ENCODE measurements around the gene SLC2A9.

SLC2A9 gene

GRCh38 chr4:9918484-9918883 is 102.8 kb downstream of the SLC2A9 start:
- H3K79me1 ChIP-seq (ENCODE audit: low read length), result no peaks in the 10 kb centered on the region
- no peak overlapping the region for H4K5ac ChIP-seq (ENCODE audit: low read length)
- H4K8ac ChIP-seq (ENCODE audit: low read depth, low read length), result no peak overlapping the region
- no peak for DNase-seq
- H3K79me2 ChIP-seq (ENCODE audit: control insufficient read depth, insufficient read depth, low read length), result no peaks in the 10 kb centered on the region
- H2BK15ac ChIP-seq (replicated peaks; ENCODE audit: low read depth), result no peak overlapping the region
- H3K23ac ChIP-seq (ENCODE audit: low read length), result no peak overlapping the region
- H2BK120ac ChIP-seq (ENCODE audit: low read depth, low read length), result no peak overlapping the region
- no CpG with 5 or more reads among the region's 4 CpGs for WGBS (ENCODE audit: extremely low coverage, insufficient coverage, low lambda C conversion rate)
- H2AK5ac ChIP-seq (ENCODE audit: low read length), result no peak overlapping the region
- H3K4me1 ChIP-seq (ENCODE audit: control insufficient read depth, low read depth, low read length), result no peaks in the 10 kb centered on the region
- H3K4me2 ChIP-seq (ENCODE audit: low read length), result no peak overlapping the region
- H3K56ac ChIP-seq (ENCODE audit: low read length), result no peak overlapping the region
- H3K36me3 ChIP-seq (ENCODE audit: control insufficient read depth, insufficient read depth, low read length), result no peaks in the 10 kb centered on the region
- H3K27ac ChIP-seq (ENCODE audit: low read depth, low read length), result no peak overlapping the region
- H3K4me3 ChIP-seq (ENCODE audit: low read length), result no peak overlapping the region
- H3K27me3 ChIP-seq (ENCODE audit: insufficient read depth, low read length, poor library complexity), result no peaks in the 10 kb centered on the region
- H3K4ac ChIP-seq (ENCODE audit: low read depth, low read length), result no peak overlapping the region
- H3K18ac ChIP-seq (ENCODE audit: low read length), result no peak overlapping the region
- no peak overlapping the region for H3K9ac ChIP-seq (ENCODE audit: low read length)
- no peak overlapping the region for H2BK5ac ChIP-seq (ENCODE audit: low read length)

- H3K79me1 ChIP-seq (ENCODE audit: low read length), result no peaks in the 10 kb centered on the region
- H3K36me3 ChIP-seq (ENCODE audit: control insufficient read depth, insufficient read depth, low read length), result no peaks in the 10 kb centered on the region
- DNase-seq, result no peak
- no peak overlapping the region for H2BK5ac ChIP-seq (ENCODE audit: low read length)
- H3K79me2 ChIP-seq (ENCODE audit: control insufficient read depth, insufficient read depth, low read length), result no peaks in the 10 kb centered on the region
- H3K4me1 ChIP-seq (ENCODE audit: control insufficient read depth, low read depth, low read length), result no peaks in the 10 kb centered on the region
- H3K23ac ChIP-seq (ENCODE audit: low read length), result no peak overlapping the region
- H3K4ac ChIP-seq (ENCODE audit: low read depth, low read length), result no peak overlapping the region
- WGBS (ENCODE audit: extremely low coverage, insufficient coverage, low lambda C conversion rate), result no CpG with 5 or more reads among the region's 3 CpGs
- H4K5ac ChIP-seq (ENCODE audit: low read length), result no peak overlapping the region
- H3K18ac ChIP-seq (ENCODE audit: low read length), result no peak overlapping the region
- H2BK15ac ChIP-seq (replicated peaks; ENCODE audit: low read depth), result no peak overlapping the region
- H3K27ac ChIP-seq (ENCODE audit: low read depth, low read length), result no peak overlapping the region
- no peak overlapping the region for H3K9ac ChIP-seq (ENCODE audit: low read length)
- no peaks in the 10 kb centered on the region for H3K27me3 ChIP-seq (ENCODE audit: insufficient read depth, low read length, poor library complexity)
- H2BK120ac ChIP-seq (ENCODE audit: low read depth, low read length), result no peak overlapping the region
- no peak overlapping the region for H3K4me2 ChIP-seq (ENCODE audit: low read length)
- H3K56ac ChIP-seq (ENCODE audit: low read length), result no peak overlapping the region
- H4K8ac ChIP-seq (ENCODE audit: low read depth, low read length), result no peak overlapping the region
- H2AK5ac ChIP-seq (ENCODE audit: low read length), result no peak overlapping the region
- no peak overlapping the region for H3K4me3 ChIP-seq (ENCODE audit: low read length)
Measured at GRCh38 chr4:9916937-9917336, 104.4 kb downstream of the SLC2A9 start.

GRCh38 chr4:9916346-9916745 is 105.0 kb downstream of the SLC2A9 start:
- H3K4ac ChIP-seq (ENCODE audit: low read depth, low read length), result no peak overlapping the region
- no peaks in the 10 kb centered on the region for H3K79me2 ChIP-seq (ENCODE audit: control insufficient read depth, insufficient read depth, low read length)
- H3K18ac ChIP-seq (ENCODE audit: low read length), result no peak overlapping the region
- no peak overlapping the region for H3K27ac ChIP-seq (ENCODE audit: low read depth, low read length)
- no peak overlapping the region for H4K5ac ChIP-seq (ENCODE audit: low read length)
- H3K23ac ChIP-seq (ENCODE audit: low read length), result no peak overlapping the region
- no peak overlapping the region for H2AK5ac ChIP-seq (ENCODE audit: low read length)
- H3K36me3 ChIP-seq (ENCODE audit: control insufficient read depth, insufficient read depth, low read length), result no peaks in the 10 kb centered on the region
- H2BK5ac ChIP-seq (ENCODE audit: low read length), result no peak overlapping the region
- H4K8ac ChIP-seq (ENCODE audit: low read depth, low read length), result no peak overlapping the region
- WGBS (ENCODE audit: extremely low coverage, insufficient coverage, low lambda C conversion rate), result no CpG with 5 or more reads among the region's 1 CpG
- no peak overlapping the region for H3K9ac ChIP-seq (ENCODE audit: low read length)
- no peak overlapping the region for H3K56ac ChIP-seq (ENCODE audit: low read length)
- no peaks in the 10 kb centered on the region for H3K27me3 ChIP-seq (ENCODE audit: insufficient read depth, low read length, poor library complexity)
- H3K4me3 ChIP-seq (ENCODE audit: low read length), result no peak overlapping the region
- H3K79me1 ChIP-seq (ENCODE audit: low read length), result no peaks in the 10 kb centered on the region
- DNase-seq, result no peak
- H2BK120ac ChIP-seq (ENCODE audit: low read depth, low read length), result no peak overlapping the region
- H2BK15ac ChIP-seq (replicated peaks; ENCODE audit: low read depth), result no peak overlapping the region
- no peak overlapping the region for H3K4me2 ChIP-seq (ENCODE audit: low read length)
- no peaks in the 10 kb centered on the region for H3K4me1 ChIP-seq (ENCODE audit: control insufficient read depth, low read depth, low read length)

GRCh38 chr4:9913846-9914245 is 107.5 kb downstream of the SLC2A9 start:
- no CpG with 5 or more reads among the region's 3 CpGs for WGBS (ENCODE audit: extremely low coverage, insufficient coverage, low lambda C conversion rate)

GRCh38 chr4:9906996-9907395 is 114.3 kb downstream of the SLC2A9 start:
- no peaks in the 10 kb centered on the region for H3K79me2 ChIP-seq (ENCODE audit: control insufficient read depth, insufficient read depth, low read length)
- H3K4me1 ChIP-seq (ENCODE audit: control insufficient read depth, low read depth, low read length), result no peaks in the 10 kb centered on the region
- H4K8ac ChIP-seq (ENCODE audit: low read depth, low read length), result no peak overlapping the region
- H3K79me1 ChIP-seq (ENCODE audit: low read length), result no peaks in the 10 kb centered on the region
- H2BK15ac ChIP-seq (replicated peaks; ENCODE audit: low read depth), result no peak overlapping the region
- H3K27me3 ChIP-seq (ENCODE audit: insufficient read depth, low read length, poor library complexity), result no peaks in the 10 kb centered on the region
- no peak overlapping the region for H3K18ac ChIP-seq (ENCODE audit: low read length)
- H3K4ac ChIP-seq (ENCODE audit: low read depth, low read length), result no peak overlapping the region
- no peak overlapping the region for H3K27ac ChIP-seq (ENCODE audit: low read depth, low read length)
- H3K23ac ChIP-seq (ENCODE audit: low read length), result no peak overlapping the region
- H3K4me3 ChIP-seq (ENCODE audit: low read length), result no peak overlapping the region
- no peaks in the 10 kb centered on the region for H3K36me3 ChIP-seq (ENCODE audit: control insufficient read depth, insufficient read depth, low read length)
- H2BK120ac ChIP-seq (ENCODE audit: low read depth, low read length), result no peak overlapping the region
- no peak overlapping the region for H3K4me2 ChIP-seq (ENCODE audit: low read length)
- H2AK5ac ChIP-seq (ENCODE audit: low read length), result no peak overlapping the region
- no CpG with 5 or more reads among the region's 1 CpG for WGBS (ENCODE audit: extremely low coverage, insufficient coverage, low lambda C conversion rate)
- no peak overlapping the region for H3K9ac ChIP-seq (ENCODE audit: low read length)
- no peak overlapping the region for H4K5ac ChIP-seq (ENCODE audit: low read length)
- no peak overlapping the region for H3K56ac ChIP-seq (ENCODE audit: low read length)
- no peak for DNase-seq
- H2BK5ac ChIP-seq (ENCODE audit: low read length), result no peak overlapping the region

More at GRCh38 chr4:9913846-9914245, 107.5 kb downstream of the SLC2A9 start:
- Histone ChIP-seq H4K5ac (ENCODE audit: low read length) (no peak overlapping the region), H2BK5ac (ENCODE audit: low read length) (no peak overlapping the region), H3K4me1 (ENCODE audit: control insufficient read depth, low read depth, low read length) (no peaks in the 10 kb centered on the region), H2BK15ac (replicated peaks; ENCODE audit: low read depth) (no peak overlapping the region), H3K27ac (ENCODE audit: low read depth, low read length) (no peak overlapping the region), H3K36me3 (ENCODE audit: control insufficient read depth, insufficient read depth, low read length) (no peaks in the 10 kb centered on the region), H2BK120ac (ENCODE audit: low read depth, low read length) (no peak overlapping the region), H3K18ac (ENCODE audit: low read length) (no peak overlapping the region), H4K8ac (ENCODE audit: low read depth, low read length) (no peak overlapping the region), H3K4ac (ENCODE audit: low read depth, low read length) (no peak overlapping the region), H3K56ac (ENCODE audit: low read length) (no peak overlapping the region), H3K79me2 (ENCODE audit: control insufficient read depth, insufficient read depth, low read length) (no peaks in the 10 kb centered on the region), H2AK5ac (ENCODE audit: low read length) (no peak overlapping the region), H3K79me1 (ENCODE audit: low read length) (no peaks in the 10 kb centered on the region), H3K27me3 (ENCODE audit: insufficient read depth, low read length, poor library complexity) (no peaks in the 10 kb centered on the region), H3K23ac (ENCODE audit: low read length) (no peak overlapping the region), H3K9ac (ENCODE audit: low read length) (no peak overlapping the region), H3K4me2 (ENCODE audit: low read length) (no peak overlapping the region), H3K4me3 (ENCODE audit: low read length) (no peak overlapping the region)
- DNase-seq, result no peak

GRCh38 chr4:9904976-9905587 is 116.2 kb downstream of the SLC2A9 start:
- Histone ChIP-seq H3K9ac (ENCODE audit: low read length) (no peak overlapping the region), H3K4me2 (ENCODE audit: low read length) (no peak overlapping the region), H2BK15ac (replicated peaks; ENCODE audit: low read depth) (no peak overlapping the region), H3K4ac (ENCODE audit: low read depth, low read length) (no peak overlapping the region), H3K4me1 (ENCODE audit: control insufficient read depth, low read depth, low read length) (no peaks in the 10 kb centered on the region), H2BK5ac (ENCODE audit: low read length) (no peak overlapping the region), H4K8ac (ENCODE audit: low read depth, low read length) (no peak overlapping the region), H3K56ac (ENCODE audit: low read length) (no peak overlapping the region), H3K4me3 (ENCODE audit: low read length) (no peak overlapping the region), H3K36me3 (ENCODE audit: control insufficient read depth, insufficient read depth, low read length) (no peaks in the 10 kb centered on the region), H2BK120ac (ENCODE audit: low read depth, low read length) (no peak overlapping the region), H3K79me1 (ENCODE audit: low read length) (no peaks in the 10 kb centered on the region), H2AK5ac (ENCODE audit: low read length) (no peak overlapping the region), H3K27me3 (ENCODE audit: insufficient read depth, low read length, poor library complexity) (no peaks in the 10 kb centered on the region), H3K79me2 (ENCODE audit: control insufficient read depth, insufficient read depth, low read length) (no peaks in the 10 kb centered on the region), H3K23ac (ENCODE audit: low read length) (no peak overlapping the region), H3K18ac (ENCODE audit: low read length) (no peak overlapping the region), H4K5ac (ENCODE audit: low read length) (no peak overlapping the region), H3K27ac (ENCODE audit: low read depth, low read length) (no peak overlapping the region)
- no CpG with 5 or more reads among the region's 4 CpGs for WGBS (ENCODE audit: extremely low coverage, insufficient coverage, low lambda C conversion rate)
- DNase-seq, result no peak
